Limb (tissue), 2 donors: ENCODE data around the gene MASP1.
"Not testable (repeated sequence)": the region's sequence is repeated elsewhere in the genome, so short reads cannot be mapped to it uniquely, and the experiment has no call there.

ENCODE experiments used
- DNase-seq, 2 donors: peaks; one replicate each; pipeline ENCODE4 v3.0.0-alpha.2; 2016; ENCODE audit errors: extremely low spot score in 2 of 2

Gene MASP1

GRCh38 chr3:187267306-187267705, 24.2 kb downstream of the MASP1 start:
- DNase-seq = no peak

GRCh38 chr3:187266691-187267090, 24.8 kb downstream of the MASP1 start:
- no peak for DNase-seq

- no peak for DNase-seq
Measured at GRCh38 chr3:187265461-187265955, 26.0 kb downstream of the MASP1 start.

- no peak for DNase-seq
Measured at GRCh38 chr3:187264911-187265310, 26.6 kb downstream of the MASP1 start.

- no peak for DNase-seq
Measured at GRCh38 chr3:187264021-187264420, 27.5 kb downstream of the MASP1 start.

- DNase-seq = no peak
Measured at GRCh38 chr3:187263270-187263669, 28.3 kb downstream of the MASP1 start.

- DNase-seq = no peak
Measured at GRCh38 chr3:187262360-187262759, 29.2 kb downstream of the MASP1 start.

GRCh38 chr3:187261541-187261969, 30.0 kb downstream of the MASP1 start:
- DNase-seq = no peak

GRCh38 chr3:187259171-187259570, 32.4 kb downstream of the MASP1 start:
- no peak for DNase-seq

GRCh38 chr3:187257992-187258692, 33.4 kb downstream of the MASP1 start:
- no peak for DNase-seq

- DNase-seq = no peak
Measured at GRCh38 chr3:187257471-187257870, 34.1 kb downstream of the MASP1 start.

GRCh38 chr3:187256051-187256616, 35.4 kb downstream of the MASP1 start:
- no peak for DNase-seq

- no peak for DNase-seq
Measured at GRCh38 chr3:187255314-187255713, 36.2 kb downstream of the MASP1 start.

- no peak for DNase-seq
Measured at GRCh38 chr3:187252311-187252710, 39.2 kb downstream of the MASP1 start.

GRCh38 chr3:187251599-187251998, 39.9 kb downstream of the MASP1 start:
- no peak for DNase-seq

- no peak for DNase-seq
Measured at GRCh38 chr3:187247398-187247797, 44.1 kb downstream of the MASP1 start.

GRCh38 chr3:187243933-187244524, 47.5 kb downstream of the MASP1 start:
- DNase-seq = no peak

GRCh38 chr3:187242900-187243299, 48.6 kb downstream of the MASP1 start:
- DNase-seq = no peak

GRCh38 chr3:187242435-187242834, 49.1 kb downstream of the MASP1 start:
- no peak for DNase-seq

- DNase-seq = not testable (repeated sequence)
Measured at GRCh38 chr3:187238835-187239234, 52.7 kb downstream of the MASP1 start.

- DNase-seq = no peak
Measured at GRCh38 chr3:187238239-187238638, 53.3 kb downstream of the MASP1 start.

- no peak for DNase-seq
Measured at GRCh38 chr3:187237741-187238140, 53.8 kb downstream of the MASP1 start.

GRCh38 chr3:187236962-187237361, 54.6 kb downstream of the MASP1 start:
- DNase-seq = no peak
